ENCODE data around the gene DHRSX. TPM values are rescaled to one million over a fixed set of nuclear protein-coding genes. Genes with fewer than 3 reads are reported as not detected.

The DHRSX gene
- total and polyA plus RNA-seq, 2 of the 8 experiments (the other 6 are each of a cell fraction or from before 2014, with no cell fraction given), result 35.1 to 43.4 TPM

- ChIA-PET POLR2A (ENCODE audit: partially characterized antibody) (no interaction called here), CTCF (ENCODE audit: partially characterized antibody) (no interaction called here)
- 92 to 100% methylated on average over 7 to 8 of the region's 8 CpGs for WGBS, 2 experiments (ENCODE audit: extremely low coverage in 1 of 2, insufficient coverage in 1 of 2, insufficient read length in 1 of 2, insufficient replicate concordance in 2 of 2, low coverage in 1 of 2, low lambda C conversion rate in 2 of 2, missing lambda C conversion rate in 1 of 2)
Observed at GRCh38 chrX:2520539-2520938, 19.8 kb upstream of the DHRSX start.

More at GRCh38 chrX:2520539-2520938, 19.8 kb upstream of the DHRSX start:
- Histone ChIP-seq H3K36me3 (ENCODE audit: control insufficient read depth in 2 of 4, insufficient read depth in 4 of 4, low read length in 3 of 4) (no peaks in the 10 kb centered on the region), H3K23ac (ENCODE audit: insufficient read length) (no peak overlapping the region), H3K18ac (ENCODE audit: extremely low read depth, low read length) (no peak overlapping the region), H2BK15ac (ENCODE audit: low read length) (no peak overlapping the region; the same call in 1 of the 2 replicates), H3K79me2 (ENCODE audit: control insufficient read depth in 1 of 2, insufficient read depth in 2 of 2, low read length in 2 of 2) (no peaks in the 10 kb centered on the region), H3K79me1 (ENCODE audit: low read depth, low read length) (no peaks in the 10 kb centered on the region), H3K4me1 (replicated peaks in 1 of 4; ENCODE audit: control insufficient read depth in 3 of 4, insufficient read depth in 4 of 4, low read length in 3 of 4) (peaks cover 0 to 5% (median under 1%) of the 10 kb centered on the region in 4 experiments; a peak in 2 of 7 replicates), H2BK120ac (replicated peaks; ENCODE audit: low read depth, low read length) (no peak overlapping the region), H4K5ac (ENCODE audit: insufficient read length, low read depth, low read length) (no peak overlapping the region), H3K14ac (ENCODE audit: insufficient read length) (no peak overlapping the region), H4K91ac (replicated peaks; ENCODE audit: insufficient read length, low read length) (peak overlapping the region; percentile 84), H3K4me3 (ENCODE audit: extremely low read depth in 1 of 4, insufficient read depth in 2 of 4, low read depth in 3 of 4, low read length in 4 of 4) (no peak overlapping the region), H3K27ac (ENCODE audit: low read depth, low read length) (no peak overlapping the region), H3K4me2 (ENCODE audit: insufficient read depth in 1 of 2, low read depth in 2 of 2, low read length in 2 of 2) (no peak overlapping the region), H2BK5ac (ENCODE audit: low read depth, low read length) (no peak overlapping the region; the same call in 1 of the 2 replicates), H2AFZ (ENCODE audit: low read length) (no peak overlapping the region), H2AK5ac (ENCODE audit: low read depth, low read length) (peak overlapping the region; percentile 99; the same call in 1 of the 2 replicates), H2BK20ac (ENCODE audit: low read length) (no peak overlapping the region), H3K9ac (replicated peaks in 1 of 4; ENCODE audit: extremely low read depth in 1 of 4, low read depth in 3 of 4, low read length in 3 of 4) (no peak overlapping the region; a peak in 1 of 7 replicates), H4K20me1 (replicated peaks in 1 of 2; ENCODE audit: control insufficient read depth in 1 of 2, insufficient read depth in 2 of 2, low read length in 2 of 2) (peaks cover 0 to 7% of the 10 kb centered on the region in 2 experiments), H3K27me3 (replicated peaks in 1 of 4; ENCODE audit: control insufficient read depth in 3 of 4, extremely low read depth in 1 of 4, insufficient read depth in 3 of 4, low read length in 3 of 4) (no peaks in the 10 kb centered on the region), H3K4ac (replicated peaks; ENCODE audit: insufficient read length, low read depth, low read length) (no peak overlapping the region), H3K23me2 (ENCODE audit: low read depth, low read length) (peaks cover 13% of the 10 kb centered on the region; the same call in 1 of the 2 replicates), H3K56ac (replicated peaks; ENCODE audit: insufficient read length, low read depth, low read length) (no peak overlapping the region), H2BK12ac (ENCODE audit: low read depth, low read length) (peak overlapping the region; percentile 53; the same call in 1 of the 2 replicates), H3K9me3 (ENCODE audit: insufficient read depth in 2 of 2, low read depth in 1 of 2, low read length in 1 of 2) (no peaks in the 10 kb centered on the region), H4K8ac (ENCODE audit: extremely low read depth, insufficient read depth, low read length) (no peak overlapping the region)
- TF ChIP-seq CEBPB (IDR thresholded peaks at IDR 0.05; ENCODE audit: low read depth, low read length), result no peak
- TF ChIP-seq ATF2 (IDR thresholded peaks at IDR 0.05; ENCODE audit: low read length), result no peak
- no peak for TF ChIP-seq CHD2 (IDR thresholded peaks at IDR 0.05; ENCODE audit: low read length)
- no peak for TF ChIP-seq YY1 (IDR thresholded peaks at IDR 0.05; ENCODE audit: low read depth, low read length)
- no peak for TF ChIP-seq FOSL1 (IDR thresholded peaks at IDR 0.05; ENCODE audit: insufficient read depth, low read depth, low read length)
- no peak for TF ChIP-seq TEAD4 (IDR thresholded peaks at IDR 0.05; ENCODE audit: low read depth, low read length)
- TF ChIP-seq ASH2L (IDR thresholded peaks at IDR 0.05; ENCODE audit: low read length), result no peak
- no peak for TF ChIP-seq CTBP2 (IDR thresholded peaks at IDR 0.05; ENCODE audit: borderline replicate concordance, insufficient read depth, insufficient read length, low read length)
- TF ChIP-seq HDAC6 (IDR thresholded peaks at IDR 0.05; ENCODE audit: low read depth, low read length), result no peak
- TF ChIP-seq NRF1 (IDR thresholded peaks at IDR 0.05; ENCODE audit: low read depth, low read length), result no peak
- no peak for TF ChIP-seq SP2 (IDR thresholded peaks at IDR 0.05; ENCODE audit: low read length)
- FAIRE-seq (no peak), DNase-seq (ENCODE audit: low read depth in 1 of 2, low spot score in 2 of 2) (no peak)
